SJSA1 (cell line): ENCODE results near the gene FTL. TPM values are rescaled to one million over a fixed set of nuclear protein-coding genes. Genes with fewer than 3 reads are reported as not detected.
A peak's percentile ranks its signal among the peaks of the same experiment; 100 is the strongest.

Experiments
- DNase-seq, 2 experiments: peaks; one replicate each; pipeline ENCODE4 v3.0.0-alpha.2; 2015 to 2020; ENCODE audit warnings: low spot score in 2 of 2, low read depth in 1 of 2
- H3K27ac ChIP-seq: fragments of 250-450 bp; sonication (Bioruptor Pico); 2 replicates; pipeline ENCODE4 v1.5.1; 2020; ENCODE audit warnings: mild to moderate bottlenecking, moderate library complexity
- H3K27me3 ChIP-seq: fragments of 250-450 bp; sonication (Bioruptor Pico); replicated peaks from 2 replicates; pipeline ENCODE4 v1.5.1; 2020; ENCODE audit warnings: mild to moderate bottlenecking, moderate library complexity
- H3K36me3 ChIP-seq: fragments of 250-450 bp; sonication (Bioruptor Pico); 2 replicates; pipeline ENCODE4 v1.5.1; 2020; ENCODE audit warnings: mild to moderate bottlenecking
- H3K4me1 ChIP-seq: fragments of 250-450 bp; sonication (Bioruptor Pico); replicated peaks from 2 replicates; pipeline ENCODE4 v1.6.1; 2021; ENCODE audit warnings: mild to moderate bottlenecking
- H3K4me3 ChIP-seq: fragments of 250-450 bp; sonication (Bioruptor Pico); 2 replicates; pipeline ENCODE4 v1.5.1; 2020; ENCODE audit warnings: mild to moderate bottlenecking
- H3K9me3 ChIP-seq: fragments of 250-450 bp; sonication (Bioruptor Pico); replicated peaks from 2 replicates; pipeline ENCODE4 v1.5.1; 2020; ENCODE audit warnings: mild to moderate bottlenecking
- total RNA-seq: library from RNA; depleted of rRNA; stranded (reverse); fragments of >200 nt; shearing (Covaris generic); gene quantifications from 2 replicates; pipeline ENCODE4 v1.2.3, GENCODE V29; 2014

Gene FTL
- total RNA-seq, 1 experiment from 2014 or later: 2,837 TPM

DNA sequence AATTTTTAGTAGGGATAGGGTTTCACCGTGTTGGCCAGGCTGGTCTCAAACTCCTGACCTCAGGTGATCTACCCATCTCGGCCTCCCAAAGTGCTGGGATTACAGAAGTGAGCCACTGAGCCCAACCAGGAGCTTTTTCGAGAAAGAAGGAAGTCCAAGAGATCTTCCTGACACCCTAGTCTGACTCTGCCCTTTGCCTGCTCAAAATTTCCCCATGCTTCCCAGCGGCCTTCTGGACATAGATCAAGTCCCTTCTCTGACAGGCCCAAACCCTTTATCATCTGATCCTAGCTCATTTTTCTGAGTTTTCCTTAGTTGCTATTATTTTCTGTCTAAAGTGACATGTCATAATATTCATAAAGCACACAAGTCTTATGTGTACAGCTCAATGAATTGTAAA is 12.0 kb upstream of the FTL start:
- Histone ChIP-seq H3K9me3 (no peaks in the 10 kb centered on the region), H3K27me3 (no peaks in the 10 kb centered on the region), H3K36me3 (peaks cover 22% of the 10 kb centered on the region), H3K4me3 (no peak overlapping the region), H3K4me1 (peaks cover 27% of the 10 kb centered on the region), H3K27ac (no peak overlapping the region)
- no peak for DNase-seq

DNA sequence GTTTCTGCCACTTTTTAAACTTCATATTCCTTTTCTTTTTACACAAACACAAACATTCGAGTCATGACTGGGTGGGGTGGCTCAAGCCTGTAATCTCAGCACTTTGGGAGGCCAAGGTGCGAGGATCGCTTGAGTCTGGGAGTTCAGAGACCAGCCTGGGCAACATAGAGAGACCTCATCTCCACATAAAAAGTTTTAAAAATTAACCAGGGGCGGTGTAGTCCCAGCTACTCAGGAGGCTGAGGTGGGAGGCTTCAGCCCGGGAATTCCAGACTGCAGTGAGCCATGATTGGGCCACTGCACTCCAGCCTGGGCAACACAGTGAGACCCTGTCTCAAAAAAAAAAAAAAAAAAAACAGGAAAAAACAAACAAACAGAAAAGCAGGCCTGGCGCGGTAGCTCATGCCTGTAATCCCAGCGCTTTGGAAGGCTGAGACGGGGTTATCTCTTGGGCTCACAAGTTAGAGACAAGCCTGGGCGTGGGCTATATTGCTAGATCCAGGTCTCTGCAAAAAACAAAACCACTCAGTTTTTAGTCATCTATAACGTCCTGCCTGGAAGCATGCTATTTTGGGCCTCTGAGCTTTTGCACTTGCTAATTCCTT is 11.0 kb upstream of the FTL start:
- no peak overlapping the region for H3K27ac ChIP-seq
- peaks cover 27% of the 10 kb centered on the region for H3K4me1 ChIP-seq
- no peaks in the 10 kb centered on the region for H3K9me3 ChIP-seq
- H3K4me3 ChIP-seq: peak overlapping the region; percentile 79
- DNase-seq: no peak
- no peaks in the 10 kb centered on the region for H3K27me3 ChIP-seq
- H3K36me3 ChIP-seq: peaks cover 22% of the 10 kb centered on the region

DNA sequence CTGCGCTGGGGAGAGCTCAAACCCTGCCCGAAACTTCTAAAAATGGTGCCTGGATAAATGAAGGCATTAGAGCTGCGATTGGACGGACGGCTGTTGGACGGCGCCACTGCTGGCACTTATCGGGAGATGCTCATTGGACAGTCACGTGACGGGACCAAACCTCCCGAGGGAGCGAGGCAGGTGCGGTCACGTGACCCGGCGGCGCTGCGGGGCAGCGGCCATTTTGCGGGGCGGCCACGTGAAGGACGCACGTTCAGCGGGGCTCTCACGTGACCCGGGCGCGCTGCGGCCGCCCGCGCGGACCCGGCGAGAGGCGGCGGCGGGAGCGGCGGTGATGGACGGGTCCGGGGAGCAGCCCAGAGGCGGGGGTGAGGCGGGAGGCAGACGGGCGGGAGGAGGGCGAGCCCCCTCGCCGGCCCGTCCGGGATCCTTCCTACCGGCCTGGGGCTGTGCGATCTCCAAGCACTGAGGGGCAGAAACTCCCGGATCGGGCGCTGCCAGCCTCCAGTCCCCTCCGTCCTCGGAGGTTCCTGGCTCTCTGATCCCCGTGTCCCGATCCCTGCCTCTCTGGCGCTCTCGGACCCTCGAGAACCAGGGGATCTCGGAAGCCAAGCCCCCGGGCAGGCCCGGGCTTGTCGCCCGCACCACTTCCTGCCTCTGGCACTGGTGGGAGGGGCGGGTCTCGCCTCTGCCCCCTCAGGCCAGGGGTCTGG is 10.4 kb upstream of the FTL start, which contains the start of gene BAX:
Gene BAX, plus strand, starts transcription at position 281 of the 713 bp plus-strand sequence. Its CDS starts 54 bp downstream, at position 335.
- Histone ChIP-seq H3K9me3 (no peaks in the 10 kb centered on the region), H3K27me3 (no peaks in the 10 kb centered on the region), H3K36me3 (peaks cover 22% of the 10 kb centered on the region), H3K27ac (peak within 1 kb of the TSS; percentile 80), H3K4me3 (peak within 1 kb of the TSS; percentile 79), H3K4me1 (peaks cover 27% of the 10 kb centered on the region)
- DNase-seq: peak; percentile 87 to 97

DNA sequence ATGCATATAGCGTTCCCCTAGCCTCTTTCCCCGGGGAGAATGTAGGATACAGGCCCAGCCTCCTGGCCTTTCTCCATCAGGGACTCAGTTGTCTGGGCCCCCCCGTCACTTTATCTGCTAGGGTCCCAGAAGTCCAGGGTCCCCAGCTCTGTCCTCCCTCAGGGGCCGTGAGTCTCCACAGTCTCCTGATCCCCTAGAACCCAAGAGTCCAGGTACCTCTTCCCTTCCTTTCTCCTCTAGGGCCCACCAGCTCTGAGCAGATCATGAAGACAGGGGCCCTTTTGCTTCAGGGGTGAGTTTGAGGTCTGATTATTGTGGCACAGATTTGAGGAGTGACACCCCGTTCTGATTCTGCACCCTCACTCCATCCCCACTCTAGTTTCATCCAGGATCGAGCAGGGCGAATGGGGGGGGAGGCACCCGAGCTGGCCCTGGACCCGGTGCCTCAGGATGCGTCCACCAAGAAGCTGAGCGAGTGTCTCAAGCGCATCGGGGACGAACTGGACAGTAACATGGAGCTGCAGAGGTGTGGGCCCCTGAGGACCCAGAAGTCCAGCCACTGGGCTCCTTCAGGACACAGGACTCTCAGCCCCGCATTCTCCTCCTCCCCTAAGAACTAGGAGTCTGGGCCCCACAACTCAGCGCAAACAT is 9.7 kb upstream of the FTL start:
- Histone ChIP-seq H3K4me1 (peaks cover 27% of the 10 kb centered on the region), H3K27ac (peak overlapping the region; percentile 80), H3K4me3 (peak overlapping the region; percentile 79), H3K27me3 (no peaks in the 10 kb centered on the region), H3K9me3 (no peaks in the 10 kb centered on the region), H3K36me3 (peaks cover 25% of the 10 kb centered on the region)
- DNase-seq: no peak

DNA sequence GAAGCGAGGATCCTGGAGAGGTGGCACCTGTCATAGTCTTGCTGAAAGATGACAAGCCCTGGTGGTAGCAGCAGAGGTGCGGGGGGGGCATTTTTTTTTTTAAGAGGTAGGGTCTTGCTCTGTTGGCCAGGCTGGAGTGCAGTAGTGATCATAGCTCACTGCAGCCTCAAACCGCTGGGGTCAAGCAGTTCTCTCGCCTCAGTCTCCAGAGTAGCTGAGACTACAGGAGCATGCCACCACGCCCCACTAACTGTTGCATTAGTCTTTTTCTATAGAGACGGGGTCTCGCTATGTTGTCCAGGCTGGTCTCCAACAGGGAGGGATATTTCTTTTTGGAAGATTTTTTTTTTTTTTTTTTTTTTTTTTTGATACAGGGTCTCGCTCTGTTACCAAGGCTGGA is 7.1 kb upstream of the FTL start:
- no peaks in the 10 kb centered on the region for H3K27me3 ChIP-seq
- no peak for DNase-seq
- H3K4me1 ChIP-seq: peaks cover 25% of the 10 kb centered on the region
- H3K27ac ChIP-seq: no peak overlapping the region
- H3K9me3 ChIP-seq: no peaks in the 10 kb centered on the region; the same call in 1 of the 2 replicates
- H3K36me3 ChIP-seq: peaks cover 35% of the 10 kb centered on the region
- H3K4me3 ChIP-seq: no peak overlapping the region

DNA sequence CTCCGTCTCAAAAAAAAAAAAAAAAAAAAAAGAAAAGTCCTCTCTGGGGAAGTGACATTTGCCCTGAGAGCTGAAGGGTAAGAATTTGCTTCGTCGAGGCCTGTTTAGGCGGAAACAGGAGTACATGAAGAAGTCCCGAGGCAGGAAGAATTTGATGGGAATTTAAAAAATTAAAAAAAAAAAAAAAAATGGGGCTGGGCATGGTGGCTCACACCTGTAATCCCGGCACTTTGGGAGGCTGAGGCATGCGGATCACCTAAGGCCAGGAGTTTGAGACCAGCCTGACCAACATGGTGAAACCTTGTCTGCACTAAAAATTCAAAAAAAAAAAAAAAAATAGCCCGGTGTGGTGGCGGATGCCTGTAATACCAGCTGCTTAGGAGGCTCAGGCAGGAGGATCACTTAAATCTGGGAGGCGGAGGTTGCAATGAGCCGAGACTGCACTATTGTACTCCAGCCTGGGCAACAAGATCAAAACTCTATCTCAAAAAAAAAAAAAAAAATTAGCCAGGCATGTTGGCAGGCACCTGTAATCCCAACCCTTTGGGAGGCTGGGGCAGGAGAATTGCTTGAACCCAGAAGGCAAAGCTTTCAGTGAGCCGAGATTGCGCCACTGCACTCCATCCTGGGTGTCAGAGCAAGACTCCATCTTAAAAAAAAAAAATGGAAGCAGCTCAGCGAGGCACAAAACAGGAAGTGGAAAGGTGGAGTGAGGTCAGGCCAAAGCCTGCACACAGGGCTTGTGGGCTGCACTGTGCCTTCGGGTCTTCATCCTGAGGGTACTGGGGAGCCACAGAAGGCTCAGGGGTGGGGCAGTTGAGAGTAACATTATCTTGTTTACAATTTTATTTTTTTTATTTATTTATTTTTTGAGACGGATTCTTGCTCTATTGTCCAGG is 5.5 kb upstream of the FTL start:
- Histone ChIP-seq H3K27me3 (no peaks in the 10 kb centered on the region), H3K27ac (no peak overlapping the region), H3K9me3 (no peaks in the 10 kb centered on the region; the same call in 1 of the 2 replicates), H3K4me1 (peaks cover 40% of the 10 kb centered on the region), H3K4me3 (no peak overlapping the region), H3K36me3 (peaks cover 37% of the 10 kb centered on the region)
- DNase-seq: no peak

DNA sequence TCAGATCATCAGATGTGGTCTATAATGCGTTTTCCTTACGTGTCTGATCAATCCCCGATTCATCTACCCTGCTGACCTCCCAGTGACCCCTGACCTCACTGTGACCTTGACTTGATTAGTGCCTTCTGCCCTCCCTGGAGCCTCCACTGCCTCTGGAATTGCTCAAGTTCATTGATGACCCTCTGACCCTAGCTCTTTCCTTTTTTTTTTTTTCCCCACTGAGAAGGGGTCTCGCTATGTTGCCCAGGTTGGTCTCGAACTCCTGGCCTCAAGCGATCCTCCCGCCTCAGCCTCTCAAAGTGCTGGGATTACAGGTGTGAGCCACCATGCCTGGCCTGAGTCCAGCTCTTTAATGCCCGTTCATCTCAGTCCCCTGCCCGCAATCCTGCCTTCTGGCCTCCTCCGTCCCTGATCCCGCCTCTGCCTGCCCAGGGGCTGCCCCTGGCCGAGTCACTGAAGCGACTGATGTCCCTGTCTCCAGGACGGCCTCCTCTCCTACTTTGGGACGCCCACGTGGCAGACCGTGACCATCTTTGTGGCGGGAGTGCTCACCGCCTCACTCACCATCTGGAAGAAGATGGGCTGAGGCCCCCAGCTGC is 4.0 kb upstream of the FTL start:
- H3K9me3 ChIP-seq: no peaks in the 10 kb centered on the region; the same call in 1 of the 2 replicates
- no peak overlapping the region for H3K27ac ChIP-seq
- no peak for DNase-seq
- H3K27me3 ChIP-seq: no peaks in the 10 kb centered on the region
- H3K36me3 ChIP-seq: peaks cover 31% of the 10 kb centered on the region
- H3K4me1 ChIP-seq: peaks cover 30% of the 10 kb centered on the region
- no peak overlapping the region for H3K4me3 ChIP-seq

DNA sequence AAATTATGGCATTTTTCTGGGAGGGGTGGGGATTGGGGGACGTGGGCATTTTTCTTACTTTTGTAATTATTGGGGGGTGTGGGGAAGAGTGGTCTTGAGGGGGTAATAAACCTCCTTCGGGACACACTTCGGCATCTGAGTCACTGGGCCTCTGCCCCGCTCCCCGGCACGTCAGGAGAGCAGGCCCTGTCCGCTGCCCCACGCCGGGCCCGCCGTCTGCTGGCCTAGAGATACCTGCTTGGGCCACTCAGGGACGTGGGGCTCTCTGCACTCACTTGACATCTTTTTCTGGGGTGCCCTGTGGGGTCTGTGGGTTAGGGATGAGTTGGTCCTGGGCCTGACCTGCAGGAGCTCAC is 3.5 kb upstream of the FTL start:
- peaks cover 33% of the 10 kb centered on the region for H3K4me1 ChIP-seq
- no peaks in the 10 kb centered on the region; the same call in 1 of the 2 replicates for H3K9me3 ChIP-seq
- H3K27me3 ChIP-seq: no peaks in the 10 kb centered on the region
- H3K4me3 ChIP-seq: no peak overlapping the region
- peaks cover 34% of the 10 kb centered on the region for H3K36me3 ChIP-seq
- DNase-seq: no peak
- H3K27ac ChIP-seq: peak overlapping the region; percentile 67; the same call in 1 of the 2 replicates

DNA sequence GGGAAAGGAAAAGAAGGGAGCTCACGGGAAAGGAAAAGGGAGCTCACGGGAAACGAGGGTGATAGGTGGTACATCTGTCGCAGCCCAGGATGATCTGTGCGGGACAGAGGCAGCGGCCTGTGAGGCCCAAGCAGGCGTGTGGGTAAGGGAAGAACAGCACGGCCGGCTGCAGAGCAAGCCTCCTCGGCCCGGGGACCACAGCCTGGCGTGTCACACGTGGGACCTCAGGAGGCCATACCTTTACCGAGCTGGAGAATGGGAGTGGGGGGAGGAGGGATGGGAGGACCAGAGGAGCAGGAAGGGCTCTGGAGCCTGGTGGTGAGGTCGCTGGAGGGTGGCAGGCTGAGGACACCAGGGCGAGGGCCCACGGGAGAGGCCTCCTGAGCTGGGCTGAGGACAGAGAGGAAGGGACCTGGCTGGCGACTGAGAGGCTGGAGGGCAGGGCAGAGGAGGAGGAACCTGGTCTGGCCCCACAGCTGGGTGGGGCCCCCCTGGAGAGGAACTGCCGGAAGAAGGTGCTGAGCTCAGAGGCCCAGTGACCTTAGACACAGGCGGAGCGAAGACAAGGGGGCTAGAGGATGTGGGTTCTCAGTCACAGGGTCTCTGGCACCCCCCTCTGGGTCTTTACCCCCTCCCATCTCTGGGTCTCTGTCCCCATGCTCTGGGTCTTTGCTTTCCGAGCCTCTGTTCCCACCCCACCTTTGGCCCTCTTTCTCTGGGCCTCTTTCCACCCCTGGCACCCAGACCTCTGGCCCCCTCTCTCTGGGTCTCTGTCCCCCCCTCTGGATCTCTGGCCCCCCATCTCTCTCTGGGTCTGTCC is 2.9 kb upstream of the FTL start:
- Histone ChIP-seq H3K27me3 (no peaks in the 10 kb centered on the region), H3K4me1 (peaks cover 39% of the 10 kb centered on the region), H3K9me3 (no peaks in the 10 kb centered on the region; the same call in 1 of the 2 replicates), H3K36me3 (peaks cover 40% of the 10 kb centered on the region), H3K27ac (peak overlapping the region; percentile 67), H3K4me3 (no peak overlapping the region)
- peak; percentile 51 to 69 for DNase-seq

DNA sequence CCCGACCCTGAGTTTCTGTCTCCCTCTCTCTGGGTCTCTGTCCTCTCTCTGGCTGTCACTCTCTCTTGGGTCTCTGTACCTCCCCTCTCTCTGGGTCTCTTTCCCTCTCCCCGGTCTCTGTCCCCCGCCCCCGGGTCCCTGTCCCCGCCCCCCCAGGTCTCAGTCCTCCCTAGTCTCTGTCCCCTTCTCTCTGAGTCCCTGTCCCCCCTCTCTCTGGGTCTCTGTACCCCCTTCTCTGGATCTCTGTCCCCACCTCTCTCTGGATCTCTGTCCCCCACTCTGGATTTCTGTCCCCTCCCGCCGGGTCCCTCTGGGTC is 2.3 kb upstream of the FTL start:
- Histone ChIP-seq H3K27ac (peak overlapping the region; percentile 67), H3K9me3 (no peaks in the 10 kb centered on the region; the same call in 1 of the 2 replicates), H3K4me3 (no peak overlapping the region), H3K27me3 (no peaks in the 10 kb centered on the region), H3K36me3 (peaks cover 41% of the 10 kb centered on the region), H3K4me1 (peaks cover 40% of the 10 kb centered on the region)
- DNase-seq: no peak

DNA sequence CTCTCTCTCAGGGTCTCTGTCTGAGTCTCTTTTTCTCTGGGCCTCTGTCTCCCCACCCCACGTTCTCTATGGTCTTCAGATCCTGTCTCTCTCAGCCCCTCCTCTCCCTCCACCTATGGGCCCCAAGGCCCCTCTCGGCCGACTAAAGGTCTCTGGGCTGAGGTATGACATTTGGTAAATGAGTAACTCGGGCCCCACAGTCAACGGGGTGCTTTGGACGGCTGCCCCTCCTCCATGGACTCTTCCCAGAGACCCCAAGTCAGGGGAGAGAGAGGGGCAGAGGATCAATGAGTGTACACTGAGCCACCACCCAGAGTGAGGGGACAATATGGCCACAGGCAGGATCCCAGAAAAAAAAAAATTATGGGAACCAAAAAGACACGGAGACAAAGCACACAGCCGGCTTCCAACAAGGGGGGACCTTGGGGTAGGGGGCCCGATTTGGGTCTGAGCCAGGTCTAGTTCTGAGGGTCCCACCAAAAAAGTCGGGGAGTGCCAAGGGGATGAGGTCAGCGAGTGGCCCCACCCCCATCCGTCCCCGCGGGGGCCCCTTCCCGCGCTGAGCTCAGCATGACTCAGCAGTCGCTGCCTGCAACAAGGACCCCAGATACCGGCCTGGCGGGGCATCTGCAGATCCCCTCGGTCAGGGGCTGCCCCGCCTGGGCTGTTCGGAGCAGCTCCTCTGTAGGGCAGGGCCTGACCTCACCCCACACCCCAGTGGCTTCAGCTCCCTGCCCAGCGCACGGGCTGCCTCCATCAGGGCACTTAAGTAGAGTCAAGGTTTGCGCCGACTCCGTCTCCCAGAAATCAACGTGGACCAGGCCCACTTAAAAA is 1.5 kb upstream of the FTL start:
- H3K36me3 ChIP-seq: peaks cover 48% of the 10 kb centered on the region
- peaks cover 40% of the 10 kb centered on the region for H3K4me1 ChIP-seq
- peak overlapping the region; percentile 99 for H3K27ac ChIP-seq
- H3K27me3 ChIP-seq: no peaks in the 10 kb centered on the region
- H3K4me3 ChIP-seq: no peak overlapping the region
- DNase-seq: peak; percentile 86 to 89
- H3K9me3 ChIP-seq: no peaks in the 10 kb centered on the region; the same call in 1 of the 2 replicates
